Activated CD4-positive, alpha-beta T cell treated with anti-CD3 and anti-CD28 coated beads for 36 hours (primary cell): ENCODE data around the gene HNF1B. TPM values are rescaled to one million over a fixed set of nuclear protein-coding genes. Genes with fewer than 3 reads are reported as not detected.

Source experiments
- ATAC-seq: fragments of 200-7000 bp; cut with Tn5 transposase; one replicate; pipeline ENCODE4 v1.10.0; 2021; ENCODE audit warnings: mild to moderate bottlenecking, moderate library complexity
- CTCF ChIA-PET: fragments of 350-600 bp; sonication (Branson Sonifier 250); formaldehyde crosslinking; loops from one replicate; lab custom pipeline; 2021; ENCODE audit warnings: antibody characterized with exemption; lab: Charles Lee
- POLR2A ChIA-PET: fragments of 350-600 bp; sonication (Branson Sonifier 250); formaldehyde crosslinking; loops from one replicate; lab custom pipeline; 2021; ENCODE audit warnings: antibody characterized with exemption, inconsistent platforms; lab: Charles Lee
- DNase-seq: peaks from one replicate; pipeline ENCODE4 v3.0.0-alpha.2; 2020
- H3K27ac Mint-ChIP-seq: one replicate; pipeline ENCODE4 v1.8.0; 2021; ENCODE audit warnings: mixed read lengths
- H3K27me3 Mint-ChIP-seq: one replicate; pipeline ENCODE4 v1.8.0; 2021; ENCODE audit warnings: mixed read lengths
- H3K36me3 Mint-ChIP-seq: one replicate; pipeline ENCODE4 v1.8.0; 2021; ENCODE audit warnings: low read depth, mixed read lengths
- H3K4me1 Mint-ChIP-seq: one replicate; pipeline ENCODE4 v1.8.0; 2021; ENCODE audit warnings: mixed read lengths
- H3K4me3 Mint-ChIP-seq: one replicate; pipeline ENCODE4 v1.8.0; 2021; ENCODE audit warnings: mild to moderate bottlenecking, moderate library complexity, mixed read lengths
- H3K9me3 Mint-ChIP-seq: one replicate; pipeline ENCODE4 v1.8.0; 2021; ENCODE audit warnings: low read depth, mixed read lengths
- intact Hi-C, 2 experiments: fragments of 100-400 bp; cut with DNase I in 1 of 2; cut with micrococcal nuclease in 1 of 2; formaldehyde crosslinking; loops; one replicate each; pipeline versions ENCODE4 v1.14.2 to v1.15.1; 2022 to 2024; cut with DNase I, micrococcal nuclease
- total RNA-seq, 2 experiments: library from RNA; stranded (reverse); gene quantifications; one replicate each; pipeline ENCODE4 v1.2.3, GENCODE V29; 2021

The HNF1B gene
- total RNA-seq, 2 experiments from 2014 or later, result not detected

DNA sequence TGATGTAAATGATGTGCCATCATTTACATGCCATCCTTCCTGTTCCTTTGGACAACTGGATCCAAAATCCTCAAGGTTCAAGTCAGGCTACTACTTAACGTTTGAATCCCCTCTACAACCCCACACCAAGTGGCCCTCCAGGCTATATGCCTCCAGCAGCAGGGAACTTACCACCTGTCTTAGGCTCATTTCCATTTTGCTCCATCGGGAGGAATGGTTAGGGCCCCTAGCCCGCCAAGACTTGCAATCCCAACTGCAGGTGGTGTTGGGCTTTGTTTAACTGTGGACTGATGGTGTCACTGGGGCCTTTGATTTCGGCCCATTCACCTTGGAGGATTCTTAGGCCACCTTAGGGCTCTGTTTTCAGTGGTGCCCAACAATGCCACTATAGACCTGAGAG lies 9.7 kb downstream of the HNF1B start:
- H3K4me3 Mint-ChIP-seq, result no peak overlapping the region

GRCh38 chr17:37732316-37732715 lies 12.5 kb downstream of the HNF1B start:
- DNase-seq (no peak), ATAC-seq (no peak)
- peaks cover 6% of the 10 kb centered on the region for H3K27me3 Mint-ChIP-seq
- no peak overlapping the region for H3K4me3 Mint-ChIP-seq
- intact Hi-C loops, result no loop called here
- ChIA-PET POLR2A (no interaction called here), CTCF (interaction anchor here (0.7 to 1.6 kb wide), 2 partner anchors 29 to 63 kb away, joined by 3 read pairs; no protein-coding TSS in a partner anchor)
- H3K36me3 Mint-ChIP-seq, result no peaks in the 10 kb centered on the region
- no peaks in the 10 kb centered on the region for H3K9me3 Mint-ChIP-seq
- no peak overlapping the region for H3K27ac Mint-ChIP-seq
- H3K4me1 Mint-ChIP-seq, result no peaks in the 10 kb centered on the region

More for the DNA sequence above, 9.7 kb downstream of the HNF1B start:
- Mint-ChIP-seq H3K36me3 (no peaks in the 10 kb centered on the region), H3K4me1 (no peaks in the 10 kb centered on the region), H3K9me3 (no peaks in the 10 kb centered on the region), H3K27ac (no peak overlapping the region), H3K27me3 (peaks cover 25% of the 10 kb centered on the region)
- no peak for DNase-seq
- intact Hi-C loops, result no loop called here
- ATAC-seq, result no peak
- CTCF ChIA-PET, result interaction anchor here (0.6 kb wide), 1 partner anchor 291 kb away, joined by 4 read pairs; no protein-coding TSS in a partner anchor
- POLR2A ChIA-PET, result no interaction called here

- Mint-ChIP-seq H3K27me3 (peaks cover 1% of the 10 kb centered on the region), H3K27ac (no peak overlapping the region), H3K9me3 (no peaks in the 10 kb centered on the region), H3K4me1 (no peaks in the 10 kb centered on the region), H3K4me3 (no peak overlapping the region), H3K36me3 (no peaks in the 10 kb centered on the region)
- CTCF ChIA-PET, result interaction anchor here (0.7 kb wide), 1 partner anchor 59 kb away, joined by 3 read pairs; no protein-coding TSS in a partner anchor
- intact Hi-C loops, result no loop called here
- POLR2A ChIA-PET, result no interaction called here
- DNase-seq (no peak), ATAC-seq (no peak)
Measured at GRCh38 chr17:37731056-37731455, 13.8 kb downstream of the HNF1B start.

DNA sequence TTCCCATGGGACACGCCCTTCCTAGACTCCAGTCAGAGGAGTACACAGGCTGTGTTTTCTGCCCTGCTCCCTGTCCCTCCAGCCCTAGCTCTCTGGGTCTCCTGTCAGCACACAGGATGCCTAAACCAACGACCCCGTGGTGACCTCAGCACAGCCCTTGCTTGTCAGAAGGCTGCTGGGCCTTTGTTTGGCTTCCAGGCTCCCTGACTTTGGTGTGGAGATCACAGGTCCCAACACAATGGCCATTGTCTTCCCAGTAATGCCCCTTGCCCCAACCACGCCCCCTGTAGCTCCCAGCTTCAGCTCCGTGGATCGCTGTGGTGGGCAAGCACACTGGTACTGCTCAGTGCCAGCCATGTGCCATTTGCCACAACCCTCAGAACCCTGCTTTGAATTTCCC lies 15.0 kb downstream of the HNF1B start:
- ATAC-seq, result no peak

GRCh38 chr17:37726891-37727675 lies 17.8 kb downstream of the HNF1B start:
- POLR2A ChIA-PET, result no interaction called here
- ATAC-seq (no peak), DNase-seq (no peak)
- no peaks in the 10 kb centered on the region for H3K4me1 Mint-ChIP-seq
- H3K4me3 Mint-ChIP-seq, result no peak overlapping the region
- CTCF ChIA-PET, result no interaction called here
- H3K27ac Mint-ChIP-seq, result no peak overlapping the region
- H3K36me3 Mint-ChIP-seq, result no peaks in the 10 kb centered on the region
- intact Hi-C loops, result no loop called here
- no peaks in the 10 kb centered on the region for H3K27me3 Mint-ChIP-seq
- no peaks in the 10 kb centered on the region for H3K9me3 Mint-ChIP-seq

More for the DNA sequence above, 15.0 kb downstream of the HNF1B start:
- DNase-seq, result no peak
- Mint-ChIP-seq H3K27me3 (no peaks in the 10 kb centered on the region), H3K36me3 (no peaks in the 10 kb centered on the region), H3K9me3 (no peaks in the 10 kb centered on the region), H3K27ac (no peak overlapping the region), H3K4me3 (no peak overlapping the region), H3K4me1 (no peaks in the 10 kb centered on the region)
- intact Hi-C loops, result no loop called here
- POLR2A ChIA-PET, result no interaction called here
- CTCF ChIA-PET, result interaction anchor here (0.6 to 1.1 kb wide), 2 partner anchors 16 to 21 kb away, joined by 3 read pairs; no protein-coding TSS in a partner anchor

DNA sequence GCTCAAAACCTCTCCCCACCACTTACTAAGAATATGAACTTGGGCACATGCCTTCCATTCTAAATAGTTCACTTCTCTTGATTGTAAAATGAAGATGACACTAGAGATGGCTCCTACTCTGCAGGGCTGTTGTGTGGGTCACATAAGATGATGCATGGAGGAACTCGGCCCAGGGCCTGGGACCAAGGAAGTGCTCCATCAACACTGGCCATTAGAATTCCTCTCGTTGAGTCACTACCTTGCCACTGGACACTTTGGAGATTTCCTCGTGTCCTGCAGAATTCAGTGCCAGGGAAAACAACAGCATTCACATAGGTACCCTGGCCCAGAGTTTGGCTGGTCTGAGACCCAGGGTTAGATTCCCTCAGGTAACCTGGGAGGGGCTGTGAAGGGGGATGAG lies 18.6 kb downstream of the HNF1B start:
- intact Hi-C loops, result no loop called here
- DNase-seq (no peak), ATAC-seq (no peak)
- ChIA-PET POLR2A (no interaction called here), CTCF (no interaction called here)
- no peaks in the 10 kb centered on the region for H3K36me3 Mint-ChIP-seq
- no peak overlapping the region for H3K4me3 Mint-ChIP-seq
- no peaks in the 10 kb centered on the region for H3K27me3 Mint-ChIP-seq
- H3K9me3 Mint-ChIP-seq, result no peaks in the 10 kb centered on the region
- H3K4me1 Mint-ChIP-seq, result no peaks in the 10 kb centered on the region
- no peak overlapping the region for H3K27ac Mint-ChIP-seq

DNA sequence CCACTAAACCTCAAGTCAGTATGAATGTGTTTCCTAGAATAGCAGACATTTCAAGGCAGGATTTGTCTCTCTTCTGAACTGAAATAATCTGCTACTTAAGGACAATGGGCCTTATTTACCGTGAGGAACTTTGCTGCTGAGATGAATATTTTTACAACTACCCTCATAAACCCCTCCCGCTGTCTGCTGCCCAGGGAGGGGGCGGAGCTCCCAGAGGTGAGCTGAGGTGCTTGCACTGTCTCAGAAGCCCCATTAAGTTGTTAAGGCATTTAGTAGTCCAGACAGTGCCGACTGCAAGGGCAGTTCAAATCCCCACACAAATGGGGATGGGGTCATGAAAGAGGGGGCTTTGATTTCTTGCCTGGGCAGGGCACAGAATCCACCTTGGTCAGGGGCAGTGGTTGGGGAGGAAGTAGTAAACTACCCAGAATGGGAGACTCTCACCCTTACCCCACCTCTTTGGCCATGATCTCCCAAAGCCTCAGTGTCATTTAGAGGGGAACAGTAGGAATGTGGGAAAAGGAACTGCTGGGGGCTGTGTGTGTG lies 19.2 kb downstream of the HNF1B start:
- POLR2A ChIA-PET, result no interaction called here
- CTCF ChIA-PET, result interaction anchor here (0.6 kb wide), 1 partner anchor 25 kb away, joined by 4 read pairs; no protein-coding TSS in a partner anchor
- DNase-seq (no peak), ATAC-seq (no peak)
- Mint-ChIP-seq H3K27me3 (no peaks in the 10 kb centered on the region), H3K4me1 (no peaks in the 10 kb centered on the region), H3K9me3 (no peaks in the 10 kb centered on the region), H3K4me3 (no peak overlapping the region), H3K36me3 (no peaks in the 10 kb centered on the region), H3K27ac (no peak overlapping the region)
- intact Hi-C loops, result no loop called here

DNA sequence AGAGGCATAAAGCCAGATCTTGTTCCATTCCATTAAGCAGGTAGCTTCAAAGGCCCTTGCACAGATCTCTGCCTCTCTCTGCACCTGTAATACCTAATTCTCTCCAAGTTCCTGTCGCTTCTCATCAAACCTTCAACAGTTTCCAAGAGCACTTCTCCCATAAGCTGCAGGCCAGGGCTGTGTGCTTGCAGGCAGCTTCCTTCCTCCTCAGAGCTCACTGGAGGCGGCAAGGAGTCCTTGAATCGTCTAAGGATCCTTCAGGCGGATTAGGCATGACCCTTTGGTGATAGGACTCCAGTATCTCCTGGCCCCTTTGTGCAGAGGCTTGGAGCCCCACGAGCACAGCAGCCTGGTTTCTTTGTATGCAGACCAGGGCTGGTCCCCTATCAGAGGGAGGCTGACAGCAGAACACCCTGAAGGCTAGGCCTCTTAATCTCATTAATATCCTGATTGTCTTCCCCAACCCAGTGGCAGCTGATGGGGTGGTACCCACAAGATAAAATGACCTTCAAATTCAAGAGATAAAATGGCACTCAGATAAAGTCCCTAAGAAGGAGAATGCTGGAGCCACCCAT lies 19.8 kb downstream of the HNF1B start:
- Mint-ChIP-seq H3K27me3 (peaks cover under 1% of the 10 kb centered on the region), H3K9me3 (no peaks in the 10 kb centered on the region), H3K27ac (no peak overlapping the region), H3K4me3 (no peak overlapping the region), H3K36me3 (no peaks in the 10 kb centered on the region), H3K4me1 (no peaks in the 10 kb centered on the region)
- intact Hi-C loops, result no loop called here
- POLR2A ChIA-PET, result no interaction called here
- DNase-seq (no peak), ATAC-seq (no peak)
- CTCF ChIA-PET, result interaction anchor here (0.6 to 1.5 kb wide), 2 partner anchors 20 to 26 kb away, joined by 3 to 4 read pairs; no protein-coding TSS in a partner anchor

- ATAC-seq (no peak), DNase-seq (no peak)
- Mint-ChIP-seq H3K36me3 (no peaks in the 10 kb centered on the region), H3K4me1 (peaks cover 6% of the 10 kb centered on the region), H3K4me3 (no peak overlapping the region), H3K9me3 (no peaks in the 10 kb centered on the region), H3K27ac (no peak overlapping the region), H3K27me3 (peaks cover 5% of the 10 kb centered on the region)
- intact Hi-C loops, result no loop called here
- ChIA-PET POLR2A (no interaction called here), CTCF (interaction anchor here (0.6 kb wide), 1 partner anchor 73 kb away, joined by 3 read pairs; no protein-coding TSS in a partner anchor)
Measured at GRCh38 chr17:37720989-37721388, 23.9 kb downstream of the HNF1B start.

DNA sequence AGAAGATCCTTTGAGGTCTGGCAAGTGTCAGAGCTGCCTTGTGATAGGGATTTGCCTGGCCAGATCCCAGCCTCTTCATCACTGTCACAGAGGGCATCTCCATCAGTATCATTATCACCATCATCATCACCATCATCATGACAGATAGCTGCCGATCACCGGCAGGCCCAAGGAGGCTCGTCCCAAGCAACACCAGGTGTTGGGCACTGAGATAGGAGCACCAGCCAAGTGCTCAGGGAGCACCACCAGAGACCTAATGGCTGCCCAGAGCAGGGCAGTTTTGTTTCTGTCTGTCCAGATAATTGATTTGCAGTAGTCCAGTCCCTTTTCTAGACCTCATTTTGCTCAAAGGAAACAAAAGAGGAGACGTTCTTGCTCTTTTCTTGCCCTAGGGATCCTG lies 25.0 kb downstream of the HNF1B start:
- no peak overlapping the region for H3K4me3 Mint-ChIP-seq
- ATAC-seq (no peak), DNase-seq (no peak)
- ChIA-PET POLR2A (no interaction called here), CTCF (no interaction called here)
- H3K27ac Mint-ChIP-seq, result no peak overlapping the region
- no peaks in the 10 kb centered on the region for H3K9me3 Mint-ChIP-seq
- intact Hi-C loops, result no loop called here
- peaks cover 6% of the 10 kb centered on the region for H3K4me1 Mint-ChIP-seq
- no peaks in the 10 kb centered on the region for H3K36me3 Mint-ChIP-seq
- peaks cover 6% of the 10 kb centered on the region for H3K27me3 Mint-ChIP-seq

DNA sequence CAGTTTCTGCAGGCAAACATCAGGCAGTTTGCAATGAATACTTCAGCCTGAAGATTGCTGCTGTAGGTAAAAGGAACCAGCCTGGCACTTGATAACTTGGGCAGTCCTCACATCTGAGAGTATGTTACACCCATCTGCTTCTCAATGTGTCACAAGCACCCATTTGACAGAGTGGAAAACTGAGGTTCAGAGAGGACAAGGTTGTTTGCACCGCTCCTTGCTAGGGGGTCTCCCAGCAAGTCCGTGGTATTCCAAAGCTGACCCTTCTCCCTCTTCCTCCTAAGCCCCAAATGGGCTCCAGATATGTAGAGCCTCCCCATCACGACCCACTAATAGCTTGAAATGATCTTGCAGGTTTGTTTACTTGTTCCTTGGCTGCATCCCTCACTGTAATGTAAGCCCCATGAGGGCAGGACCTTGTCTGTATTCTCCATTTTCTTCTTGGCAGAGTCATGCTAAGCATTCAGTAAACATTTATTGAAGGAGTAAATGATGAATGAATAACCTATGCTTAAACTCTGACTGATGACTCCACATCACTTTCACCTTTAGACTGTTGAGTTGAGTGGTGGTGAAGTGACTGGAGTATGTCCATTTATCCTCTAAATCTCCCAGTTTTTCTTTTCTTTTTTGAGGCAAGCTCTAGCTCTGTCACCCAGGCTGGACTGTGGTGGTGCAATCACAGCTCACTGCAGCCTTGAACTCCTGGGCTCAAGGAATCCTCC lies 26.4 kb downstream of the HNF1B start:
- no peaks in the 10 kb centered on the region for H3K36me3 Mint-ChIP-seq
- intact Hi-C loops, result no loop called here
- peaks cover 6% of the 10 kb centered on the region for H3K4me1 Mint-ChIP-seq
- no peak overlapping the region for H3K27ac Mint-ChIP-seq
- no peak overlapping the region for H3K4me3 Mint-ChIP-seq
- H3K27me3 Mint-ChIP-seq, result peaks cover 7% of the 10 kb centered on the region
- ATAC-seq, result no peak
- CTCF ChIA-PET, result interaction anchor here (0.6 kb wide), 2 partner anchors 68 to 114 kb away, joined by 3 read pairs; no protein-coding TSS in a partner anchor
- H3K9me3 Mint-ChIP-seq, result no peaks in the 10 kb centered on the region
- no peak for DNase-seq
- POLR2A ChIA-PET, result interaction anchor here (0.6 to 0.8 kb wide), 2 partner anchors 139 to 326 kb away, joined by 3 to 4 read pairs; no protein-coding TSS in a partner anchor
